ENCODE data around the gene TCF3.
"Not testable (repeated sequence)": the region's sequence is repeated elsewhere in the genome, so short reads cannot be mapped to it uniquely, and the experiment has no call there.

The TCF3 gene

DNA sequence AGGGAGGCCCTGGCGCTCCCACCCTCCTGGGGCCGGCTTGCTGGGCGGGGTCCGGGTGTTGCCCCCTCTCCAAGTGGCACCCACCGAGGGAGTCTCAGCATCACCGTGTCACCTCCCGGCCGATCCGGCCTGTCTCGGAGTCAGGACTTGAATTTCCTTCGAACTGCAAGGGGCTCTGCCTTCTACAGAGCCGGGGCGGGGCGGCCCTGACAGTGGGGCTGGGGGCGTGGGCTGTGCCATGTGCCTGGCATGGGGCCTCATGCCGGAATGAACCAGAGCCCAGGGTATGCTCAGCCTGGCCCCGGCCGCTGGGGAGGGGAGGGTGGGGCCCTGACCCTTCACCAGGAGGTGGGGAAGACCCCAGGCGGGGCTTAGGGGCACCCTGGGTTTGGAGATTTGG lies 47.0 kb upstream of the TCF3 start:
- Histone ChIP-seq H3K27me3 (ENCODE audit: insufficient read depth, low read length, poor library complexity) (peaks cover 13% of the 10 kb centered on the region), H3K4me1 (ENCODE audit: insufficient read depth, low read length) (no peaks in the 10 kb centered on the region), H3K27ac (ENCODE audit: low read length) (no peak overlapping the region), H3K79me2 (ENCODE audit: insufficient read depth, low read length) (no peaks in the 10 kb centered on the region), H2AFZ (ENCODE audit: low read depth, low read length) (no peak overlapping the region), H3K4me3 (ENCODE audit: low read depth in 1 of 2, low read length in 2 of 2) (no peak overlapping the region), H3K4me2 (ENCODE audit: insufficient read depth, low read length) (no peak overlapping the region), H4K20me1 (ENCODE audit: insufficient read depth, low read length) (no peaks in the 10 kb centered on the region), H3K9me3 (ENCODE audit: insufficient read depth, low read length, severe bottlenecking) (no peaks in the 10 kb centered on the region), H3K36me3 (ENCODE audit: insufficient read depth, low read length) (no peaks in the 10 kb centered on the region), H3K9ac (ENCODE audit: low read depth, low read length) (no peak overlapping the region)
- no peak for ATAC-seq (ENCODE audit: insufficient read depth, low read depth)
- DNase-seq, result no peak
- no peak for TF ChIP-seq EZH2 (IDR thresholded peaks at IDR 0.05; ENCODE audit: borderline replicate concordance, low read depth, low read length, severe bottlenecking)
- TF ChIP-seq, protein P1, sequence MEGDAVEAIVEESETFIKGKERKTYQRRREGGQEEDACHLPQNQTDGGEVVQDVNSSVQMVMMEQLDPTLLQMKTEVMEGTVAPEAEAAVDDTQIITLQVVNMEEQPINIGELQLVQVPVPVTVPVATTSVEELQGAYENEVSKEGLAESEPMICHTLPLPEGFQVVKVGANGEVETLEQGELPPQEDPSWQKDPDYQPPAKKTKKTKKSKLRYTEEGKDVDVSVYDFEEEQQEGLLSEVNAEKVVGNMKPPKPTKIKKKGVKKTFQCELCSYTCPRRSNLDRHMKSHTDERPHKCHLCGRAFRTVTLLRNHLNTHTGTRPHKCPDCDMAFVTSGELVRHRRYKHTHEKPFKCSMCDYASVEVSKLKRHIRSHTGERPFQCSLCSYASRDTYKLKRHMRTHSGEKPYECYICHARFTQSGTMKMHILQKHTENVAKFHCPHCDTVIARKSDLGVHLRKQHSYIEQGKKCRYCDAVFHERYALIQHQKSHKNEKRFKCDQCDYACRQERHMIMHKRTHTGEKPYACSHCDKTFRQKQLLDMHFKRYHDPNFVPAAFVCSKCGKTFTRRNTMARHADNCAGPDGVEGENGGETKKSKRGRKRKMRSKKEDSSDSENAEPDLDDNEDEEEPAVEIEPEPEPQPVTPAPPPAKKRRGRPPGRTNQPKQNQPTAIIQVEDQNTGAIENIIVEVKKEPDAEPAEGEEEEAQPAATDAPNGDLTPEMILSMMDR (IDR thresholded peaks at IDR 0.05; ENCODE audit: borderline replicate concordance, extremely low read depth, low read length, poor library complexity, severe bottlenecking), result no peak

DNA sequence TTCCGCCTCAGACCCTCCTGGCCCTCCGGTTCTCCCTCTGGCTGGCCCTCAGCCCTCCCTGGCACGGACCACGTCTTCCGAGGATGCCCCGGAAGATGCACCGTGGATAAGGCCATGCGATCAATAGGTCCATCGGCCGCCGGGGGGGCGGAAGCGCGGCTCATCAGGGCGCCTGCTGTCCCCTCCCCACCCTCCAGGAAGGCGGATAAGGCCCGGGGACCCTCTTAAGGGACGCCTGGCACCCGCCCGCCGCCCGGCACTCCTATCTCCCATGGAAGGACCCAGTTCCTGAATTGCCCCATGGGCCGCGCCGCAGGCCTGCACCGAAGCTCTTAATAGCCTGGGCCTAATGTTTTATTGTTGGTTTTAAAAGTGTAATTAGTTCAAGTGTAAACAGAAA lies 46.2 kb upstream of the TCF3 start:
- DNase-seq, result no peak
- H3K27ac ChIP-seq (ENCODE audit: low read length), result no peak overlapping the region
- no peaks in the 10 kb centered on the region for H3K4me1 ChIP-seq (ENCODE audit: insufficient read depth, low read length)
- peaks cover 13% of the 10 kb centered on the region for H3K27me3 ChIP-seq (ENCODE audit: insufficient read depth, low read length, poor library complexity)
- no peaks in the 10 kb centered on the region for H4K20me1 ChIP-seq (ENCODE audit: insufficient read depth, low read length)
- no peak overlapping the region for H2AFZ ChIP-seq (ENCODE audit: low read depth, low read length)
- H3K4me3 ChIP-seq (ENCODE audit: low read depth in 1 of 2, low read length in 2 of 2), result no peak overlapping the region
- H3K9me3 ChIP-seq (ENCODE audit: insufficient read depth, low read length, severe bottlenecking), result no peaks in the 10 kb centered on the region
- no peak overlapping the region for H3K9ac ChIP-seq (ENCODE audit: low read depth, low read length)
- no peak overlapping the region for H3K4me2 ChIP-seq (ENCODE audit: insufficient read depth, low read length)
- H3K79me2 ChIP-seq (ENCODE audit: insufficient read depth, low read length), result no peaks in the 10 kb centered on the region
- no peak for TF ChIP-seq EZH2 (IDR thresholded peaks at IDR 0.05; ENCODE audit: borderline replicate concordance, low read depth, low read length, severe bottlenecking)
- TF ChIP-seq, protein P1 (IDR thresholded peaks at IDR 0.05; ENCODE audit: borderline replicate concordance, extremely low read depth, low read length, poor library complexity, severe bottlenecking), result no peak
- H3K36me3 ChIP-seq (ENCODE audit: insufficient read depth, low read length), result no peaks in the 10 kb centered on the region
- ATAC-seq (ENCODE audit: insufficient read depth, low read depth), result no peak

DNA sequence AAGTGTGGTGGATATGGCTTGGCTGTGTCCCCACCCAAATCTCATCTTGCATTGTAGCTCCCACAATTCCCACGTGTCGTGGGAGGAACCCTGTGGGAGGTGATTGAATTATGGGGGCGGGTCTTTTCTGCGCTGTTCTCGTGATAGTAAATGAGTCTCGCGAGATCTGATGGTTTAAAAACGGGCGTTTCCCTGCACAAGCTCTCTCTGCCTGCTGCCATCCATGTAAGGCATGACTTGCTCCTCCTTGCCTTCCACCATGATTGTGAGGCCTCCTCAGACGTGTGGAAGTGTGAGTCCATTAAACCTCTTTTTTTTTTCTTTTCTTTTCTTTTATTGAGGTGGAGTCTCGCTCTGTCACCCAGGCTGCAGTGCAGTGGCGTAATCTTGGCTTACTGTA lies 43.1 kb upstream of the TCF3 start:
- not testable (repeated sequence) for H3K9me3 ChIP-seq (ENCODE audit: insufficient read depth, low read length, severe bottlenecking); H3K27ac ChIP-seq (ENCODE audit: low read length); H4K20me1 ChIP-seq (ENCODE audit: insufficient read depth, low read length); H3K36me3 ChIP-seq (ENCODE audit: insufficient read depth, low read length); DNase-seq; H3K4me2 ChIP-seq (ENCODE audit: insufficient read depth, low read length); H3K9ac ChIP-seq (ENCODE audit: low read depth, low read length); ATAC-seq (ENCODE audit: insufficient read depth, low read depth); H3K4me1 ChIP-seq (ENCODE audit: insufficient read depth, low read length); H2AFZ ChIP-seq (ENCODE audit: low read depth, low read length); H3K4me3 ChIP-seq (ENCODE audit: low read depth in 1 of 2, low read length in 2 of 2); H3K79me2 ChIP-seq (ENCODE audit: insufficient read depth, low read length); H3K27me3 ChIP-seq (ENCODE audit: insufficient read depth, low read length, poor library complexity)

- no peak overlapping the region for H3K4me2 ChIP-seq (ENCODE audit: insufficient read depth, low read length)
- no peak for TF ChIP-seq EZH2 (IDR thresholded peaks at IDR 0.05; ENCODE audit: borderline replicate concordance, low read depth, low read length, severe bottlenecking)
- TF ChIP-seq, protein P1 (IDR thresholded peaks at IDR 0.05; ENCODE audit: borderline replicate concordance, extremely low read depth, low read length, poor library complexity, severe bottlenecking), result no peak
- no peaks in the 10 kb centered on the region for H3K27me3 ChIP-seq (ENCODE audit: insufficient read depth, low read length, poor library complexity)
- ATAC-seq (ENCODE audit: insufficient read depth, low read depth) (no peak), DNase-seq (no peak)
- no peak overlapping the region for H3K27ac ChIP-seq (ENCODE audit: low read length)
- H4K20me1 ChIP-seq (ENCODE audit: insufficient read depth, low read length), result no peaks in the 10 kb centered on the region
- no peak overlapping the region for H3K4me3 ChIP-seq (ENCODE audit: low read depth in 1 of 2, low read length in 2 of 2)
- H3K4me1 ChIP-seq (ENCODE audit: insufficient read depth, low read length), result 0 out of 2 replicates have a peak, but pooled peaks cover 4% of the 10 kb centered on the region
- no peaks in the 10 kb centered on the region for H3K9me3 ChIP-seq (ENCODE audit: insufficient read depth, low read length, severe bottlenecking)
- H3K79me2 ChIP-seq (ENCODE audit: insufficient read depth, low read length), result no peaks in the 10 kb centered on the region
- H2AFZ ChIP-seq (ENCODE audit: low read depth, low read length), result no peak overlapping the region
- H3K36me3 ChIP-seq (ENCODE audit: insufficient read depth, low read length), result no peaks in the 10 kb centered on the region
- no peak overlapping the region for H3K9ac ChIP-seq (ENCODE audit: low read depth, low read length)
These were observed 39.3 kb upstream of the TCF3 start for GRCh38 chr19:1691589-1692290.
